Panc1 (cell line): ENCODE results near the gene ATXN2.
A peak's percentile ranks its signal among the peaks of the same experiment; 100 is the strongest.

Experiments used
- POLR2AphosphoS5 ChIP-seq: IDR thresholded peaks from 2 replicates; pipeline ENCODE4 v1.6.1; 2012; ENCODE audit warnings: mild to moderate bottlenecking, low read depth, low read length, moderate library complexity
- SIN3A ChIP-seq: IDR thresholded peaks from 2 replicates; pipeline ENCODE4 v1.6.1; 2012; ENCODE audit warnings: low read depth, mild to moderate bottlenecking, low read length, moderate library complexity, borderline replicate concordance; ENCODE audit not compliant: insufficient read depth
- TCF7L2 ChIP-seq: IDR thresholded peaks from 2 replicates; pipeline ENCODE4 v1.6.1; 2011; ENCODE audit warnings: mild to moderate bottlenecking, low read depth, low read length, inconsistent platforms
- TF ChIP-seq, protein P1 (sequence below): fragments of 450-650 bp; IDR thresholded peaks from 2 replicates; pipeline ENCODE4 v1.5.1; 2017; ENCODE audit warnings: mild to moderate bottlenecking

DNA sequence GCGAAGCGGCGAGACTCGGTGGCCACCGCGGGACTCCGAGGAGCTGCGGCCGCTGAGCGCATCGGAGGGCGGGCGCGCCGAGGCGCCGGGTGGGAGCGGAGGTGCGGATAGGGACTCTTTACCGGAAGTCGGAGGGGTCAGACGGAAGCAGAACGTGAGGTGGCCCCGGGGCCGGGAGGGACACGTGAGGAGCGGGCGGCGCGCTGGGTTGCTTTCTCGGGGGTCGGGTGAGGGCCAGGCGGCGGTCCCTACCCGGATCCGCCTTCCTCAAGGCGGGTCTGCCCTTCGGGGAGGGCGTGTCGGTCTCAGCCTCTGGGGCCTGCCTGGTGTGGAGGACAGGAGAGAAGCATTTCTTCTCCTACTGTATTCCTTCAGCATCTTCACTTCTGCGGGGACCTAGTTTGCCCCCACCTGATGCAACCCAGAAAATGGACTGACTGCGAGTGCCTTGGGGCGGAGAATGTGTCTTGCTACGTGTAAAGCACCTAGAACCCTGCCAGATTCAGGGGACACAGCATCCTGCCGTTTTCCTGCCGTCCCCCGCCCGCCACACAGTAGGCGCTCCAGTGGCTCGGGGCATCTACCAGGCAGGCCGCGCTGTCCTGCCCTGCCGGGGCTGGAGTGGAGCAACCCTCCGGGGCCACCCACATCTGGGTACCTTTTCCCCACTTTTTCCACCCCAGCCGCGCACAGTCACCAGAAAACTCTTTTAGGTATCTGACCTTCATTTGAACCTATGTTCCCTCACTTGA lies 514 bp upstream of the ATXN2 start:
- TF ChIP-seq, protein P1, sequence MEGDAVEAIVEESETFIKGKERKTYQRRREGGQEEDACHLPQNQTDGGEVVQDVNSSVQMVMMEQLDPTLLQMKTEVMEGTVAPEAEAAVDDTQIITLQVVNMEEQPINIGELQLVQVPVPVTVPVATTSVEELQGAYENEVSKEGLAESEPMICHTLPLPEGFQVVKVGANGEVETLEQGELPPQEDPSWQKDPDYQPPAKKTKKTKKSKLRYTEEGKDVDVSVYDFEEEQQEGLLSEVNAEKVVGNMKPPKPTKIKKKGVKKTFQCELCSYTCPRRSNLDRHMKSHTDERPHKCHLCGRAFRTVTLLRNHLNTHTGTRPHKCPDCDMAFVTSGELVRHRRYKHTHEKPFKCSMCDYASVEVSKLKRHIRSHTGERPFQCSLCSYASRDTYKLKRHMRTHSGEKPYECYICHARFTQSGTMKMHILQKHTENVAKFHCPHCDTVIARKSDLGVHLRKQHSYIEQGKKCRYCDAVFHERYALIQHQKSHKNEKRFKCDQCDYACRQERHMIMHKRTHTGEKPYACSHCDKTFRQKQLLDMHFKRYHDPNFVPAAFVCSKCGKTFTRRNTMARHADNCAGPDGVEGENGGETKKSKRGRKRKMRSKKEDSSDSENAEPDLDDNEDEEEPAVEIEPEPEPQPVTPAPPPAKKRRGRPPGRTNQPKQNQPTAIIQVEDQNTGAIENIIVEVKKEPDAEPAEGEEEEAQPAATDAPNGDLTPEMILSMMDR = no peak
- TF ChIP-seq POLR2AphosphoS5 = peak; percentile 86
- peak; percentile 51; the same call in 1 of the 2 replicates for TF ChIP-seq TCF7L2
- TF ChIP-seq SIN3A = peak; percentile 40; the same call in 1 of the 2 replicates
